GM19372 (cell line): ENCODE data around the gene LIMCH1.

Experiments
- ATAC-seq: cut with Tn5 transposase; IDR thresholded peaks from one replicate; pipeline ENCODE4 v1.9.1; 2021; ENCODE audit warnings: mild to moderate bottlenecking, low read depth, moderate library complexity; ENCODE audit not compliant: unreplicated experiment

LIMCH1 gene

DNA sequence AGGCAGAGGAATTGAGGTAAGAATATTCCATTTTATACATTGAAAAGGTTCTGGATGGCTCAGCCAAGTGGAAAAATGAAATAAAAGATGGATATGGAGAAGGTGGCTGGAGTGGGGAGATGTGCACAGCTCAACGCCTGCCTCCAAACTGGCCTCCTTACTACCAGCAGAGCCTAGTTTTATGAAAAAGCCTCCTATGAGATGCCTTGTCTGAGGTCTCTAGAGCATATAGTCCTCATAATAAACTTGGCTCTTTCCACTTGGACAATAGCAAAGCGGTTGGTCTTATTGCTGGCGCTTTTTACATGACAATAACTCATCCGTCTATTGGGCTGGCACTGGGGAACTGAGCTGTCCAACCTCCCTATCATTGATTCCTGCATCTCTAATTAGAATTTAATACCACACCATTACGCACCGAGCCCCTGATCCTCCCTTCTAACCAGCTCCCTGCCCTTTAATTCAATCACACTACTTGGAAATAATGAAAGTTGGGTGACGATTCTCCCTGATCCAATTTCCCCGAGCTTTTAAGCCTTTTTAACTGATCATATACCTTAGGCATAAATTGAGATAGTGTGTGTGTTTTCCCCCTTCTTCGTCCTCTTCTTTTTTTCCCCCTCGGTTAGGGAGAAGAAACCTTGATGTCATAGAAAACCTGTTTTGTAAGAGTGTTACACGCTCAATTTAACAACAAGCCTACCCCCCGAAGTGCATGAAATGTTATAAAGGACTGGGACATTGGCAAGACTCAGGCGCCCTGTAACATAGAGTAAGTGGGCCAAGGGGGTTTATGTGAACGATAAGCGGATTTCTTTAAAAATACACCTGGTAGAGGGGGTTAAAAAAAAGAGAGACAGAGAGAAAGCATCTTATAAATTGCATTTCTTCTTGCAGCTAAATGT, 210.9 kb downstream of the LIMCH1 start, which contains the start of gene PHOX2B:
Gene PHOX2B, minus strand, starts transcription at position 155 of the 905 bp plus-strand sequence. Its CDS starts 115 bp downstream, at position 40.
- no peak for ATAC-seq

DNA sequence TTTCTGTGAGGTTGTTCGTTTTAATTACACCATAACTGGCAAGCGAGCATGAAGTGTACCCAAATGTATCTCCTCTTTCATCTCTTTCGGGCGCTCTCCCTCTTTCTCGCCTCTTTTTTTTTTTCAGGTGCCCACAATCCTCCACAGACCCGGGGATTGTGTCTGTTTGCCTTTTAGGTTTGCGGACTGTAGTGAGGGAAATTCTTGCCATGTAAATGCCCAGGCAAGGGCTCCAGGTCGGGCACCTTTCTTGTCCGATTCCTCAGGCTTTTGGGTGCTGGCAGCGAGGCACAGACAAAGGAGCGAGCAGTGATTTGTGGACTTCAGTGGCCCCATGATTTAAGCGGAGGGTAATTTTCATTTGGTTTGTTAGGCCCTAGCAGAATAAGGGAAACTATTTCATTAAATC, 211.7 kb downstream of the LIMCH1 start:
- no peak for ATAC-seq
